HG02981 (cell line): ENCODE results near the gene ZMYM5.
"Not testable (repeated sequence)": the region's sequence is repeated elsewhere in the genome, so short reads cannot be mapped to it uniquely, and the experiment has no call there.

ENCODE experiments used
- ATAC-seq: cut with Tn5 transposase; IDR thresholded peaks from one replicate; pipeline ENCODE4 v1.9.1; 2021; ENCODE audit warnings: mild to moderate bottlenecking, moderate library complexity; ENCODE audit not compliant: unreplicated experiment

The ZMYM5 gene

GRCh38 chr13:19863323-19864023 is at the start of gene ZMYM5:
Gene ZMYM5, minus strand, starts transcription at chr13:19863649. Its CDS starts 11,469 bp downstream, at chr13:19852180.
- peak; percentile 86 for ATAC-seq

GRCh38 chr13:19910336-19911072 is 47.1 kb upstream of the ZMYM5 start:
- ATAC-seq: no peak

DNA sequence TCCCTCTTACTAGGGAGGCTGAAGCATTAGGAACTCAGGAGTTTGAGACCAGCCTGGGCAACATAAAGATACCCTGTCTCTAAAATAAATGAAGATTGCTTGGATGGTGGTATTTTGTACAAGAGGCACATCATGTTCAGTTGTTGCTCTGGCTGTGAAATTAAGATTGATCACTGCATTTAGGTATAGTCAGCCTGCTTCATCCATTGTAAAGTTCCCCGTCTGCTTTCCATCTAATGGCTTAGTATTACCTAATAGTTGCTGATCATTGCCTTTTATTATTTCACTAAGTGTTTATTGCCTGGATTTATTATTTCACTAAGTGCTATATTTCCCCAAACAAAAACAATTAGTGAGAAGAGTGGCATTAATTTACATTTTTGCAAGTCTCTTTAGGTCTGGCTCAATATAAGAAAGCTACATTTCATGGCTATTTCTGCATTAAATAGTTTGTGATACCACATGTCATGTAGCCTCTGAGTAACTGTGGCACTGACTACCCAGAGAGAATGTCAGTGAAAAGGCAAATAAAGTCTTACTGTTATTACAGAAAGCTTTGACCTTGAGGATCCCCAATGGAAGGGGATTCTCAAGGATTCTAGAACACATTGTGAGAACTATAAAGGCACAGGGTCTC is 45.0 kb upstream of the ZMYM5 start:
- no peak for ATAC-seq

DNA sequence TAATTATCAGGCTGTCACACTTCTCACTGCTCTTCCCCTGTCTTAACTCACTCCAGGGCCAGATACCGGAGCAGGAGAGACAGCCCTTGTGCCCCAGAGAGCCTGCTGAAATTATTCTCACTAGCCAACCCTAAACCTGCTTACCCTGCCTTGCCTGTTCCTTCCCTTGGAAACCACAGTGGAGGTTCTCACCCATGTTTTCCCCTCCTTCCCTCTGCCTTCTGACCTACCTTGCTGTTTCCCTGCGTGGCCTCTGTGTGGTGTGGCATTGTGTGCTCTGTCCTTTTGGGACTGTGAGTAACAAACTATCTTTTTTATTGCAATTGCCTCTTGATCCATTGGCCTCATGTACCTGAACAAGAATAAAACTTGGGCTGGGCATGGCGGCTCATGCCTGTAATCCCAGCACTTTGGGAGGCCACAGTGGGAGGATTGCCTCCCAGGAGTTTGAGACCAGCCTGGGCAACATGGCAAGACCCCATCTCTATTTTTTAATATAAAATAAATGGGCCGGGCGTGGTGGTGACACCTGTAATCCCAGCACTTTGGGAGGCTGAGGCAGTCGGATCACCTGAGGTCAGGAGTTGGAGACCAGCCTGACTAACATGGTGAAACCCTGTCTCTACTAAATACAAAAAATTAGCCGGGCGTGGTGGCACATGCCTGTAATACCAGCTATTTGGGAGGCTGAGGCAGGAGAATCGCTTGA is 42.2 kb upstream of the ZMYM5 start:
- ATAC-seq: not testable (repeated sequence)

DNA sequence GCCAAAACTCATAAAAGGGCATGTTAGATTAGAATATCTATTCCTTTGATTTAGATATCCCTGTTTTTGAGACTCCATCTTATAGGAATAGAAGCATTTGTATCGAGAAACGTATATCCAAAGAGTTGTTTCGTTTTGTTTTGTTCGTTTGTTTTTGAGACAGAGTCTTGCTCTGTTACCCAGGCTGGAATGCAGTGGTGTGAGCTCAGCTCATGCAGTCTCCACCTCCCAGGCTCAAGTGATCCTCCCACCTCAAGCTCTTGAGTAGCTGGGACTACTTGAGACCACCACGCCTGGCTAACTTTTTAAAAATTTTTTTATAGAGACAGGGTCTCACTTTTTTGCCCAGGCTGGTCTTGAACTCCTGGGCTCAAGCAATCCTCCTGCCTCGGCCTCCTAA is 26.6 kb upstream of the ZMYM5 start:
- no peak for ATAC-seq

DNA sequence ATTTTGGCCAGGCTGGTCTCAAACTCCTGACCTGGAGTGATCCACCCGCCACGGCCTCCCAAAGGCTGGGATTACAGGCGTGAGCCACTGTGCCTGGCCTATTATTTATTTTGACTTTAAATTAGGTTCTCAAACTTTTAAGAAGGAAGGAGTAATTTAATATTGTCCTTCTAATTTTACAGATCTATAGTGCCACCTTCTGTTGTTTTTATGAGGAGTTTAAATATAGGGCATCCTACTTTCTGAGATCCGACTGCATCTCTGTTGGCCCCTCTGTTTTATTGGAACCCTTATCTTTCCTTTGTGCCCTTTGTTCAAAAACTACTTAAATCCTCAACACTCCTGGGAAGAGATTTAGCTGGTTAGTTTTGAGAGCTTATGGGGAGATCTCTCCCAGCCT is 25.4 kb upstream of the ZMYM5 start:
- no peak for ATAC-seq

DNA sequence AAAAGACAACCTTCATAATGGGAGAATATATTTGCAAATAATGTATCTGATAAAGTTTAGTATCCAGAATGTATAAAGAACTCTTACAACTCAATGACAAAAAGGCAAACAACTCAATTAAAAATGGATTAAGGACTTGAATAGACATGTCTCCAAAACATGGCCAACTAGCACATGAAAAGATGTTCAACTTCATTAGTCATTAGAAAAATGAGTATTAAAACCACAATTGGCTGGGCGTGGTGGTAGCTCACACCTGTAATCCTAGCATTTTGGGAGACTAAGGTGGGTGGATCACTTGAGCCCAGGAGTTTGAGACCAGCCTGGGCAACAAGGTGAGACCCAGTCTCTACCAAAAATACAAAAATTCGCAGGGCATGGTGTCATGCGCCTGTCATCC is 18.8 kb upstream of the ZMYM5 start:
- no peak for ATAC-seq

GRCh38 chr13:19881641-19882040 is 18.2 kb upstream of the ZMYM5 start:
- ATAC-seq: no peak

DNA sequence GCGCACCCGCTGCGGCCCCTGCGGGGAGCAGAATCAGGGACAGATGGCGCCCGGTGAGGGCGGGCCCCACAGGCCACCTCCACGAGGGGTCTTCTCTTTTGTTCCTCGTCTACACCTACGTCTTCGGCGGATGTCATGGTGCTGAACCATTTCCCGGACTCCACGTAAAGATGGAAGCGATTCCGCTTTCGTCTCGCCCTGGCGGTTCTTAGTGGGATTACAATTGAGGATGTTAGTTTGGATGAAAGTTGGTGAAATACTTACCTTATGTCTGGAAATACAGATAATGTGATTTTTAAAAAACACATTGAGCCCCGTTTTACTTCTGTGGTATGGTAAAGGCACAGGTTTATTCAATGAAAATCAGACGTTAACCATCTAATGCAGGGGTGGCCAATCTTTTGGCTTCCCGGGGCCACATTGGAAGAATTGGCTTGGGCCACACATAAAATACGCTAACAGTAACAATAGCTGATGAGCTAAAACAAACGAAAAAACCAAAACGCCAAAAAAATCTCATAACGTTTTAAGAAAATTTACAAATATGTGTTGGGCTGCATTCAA is 1.4 kb upstream of the ZMYM5 start:
- ATAC-seq: peak; percentile 1

GRCh38 chr13:19864024-19864745 is 736 bp upstream of the ZMYM5 start:
- ATAC-seq: peak; percentile 29

DNA sequence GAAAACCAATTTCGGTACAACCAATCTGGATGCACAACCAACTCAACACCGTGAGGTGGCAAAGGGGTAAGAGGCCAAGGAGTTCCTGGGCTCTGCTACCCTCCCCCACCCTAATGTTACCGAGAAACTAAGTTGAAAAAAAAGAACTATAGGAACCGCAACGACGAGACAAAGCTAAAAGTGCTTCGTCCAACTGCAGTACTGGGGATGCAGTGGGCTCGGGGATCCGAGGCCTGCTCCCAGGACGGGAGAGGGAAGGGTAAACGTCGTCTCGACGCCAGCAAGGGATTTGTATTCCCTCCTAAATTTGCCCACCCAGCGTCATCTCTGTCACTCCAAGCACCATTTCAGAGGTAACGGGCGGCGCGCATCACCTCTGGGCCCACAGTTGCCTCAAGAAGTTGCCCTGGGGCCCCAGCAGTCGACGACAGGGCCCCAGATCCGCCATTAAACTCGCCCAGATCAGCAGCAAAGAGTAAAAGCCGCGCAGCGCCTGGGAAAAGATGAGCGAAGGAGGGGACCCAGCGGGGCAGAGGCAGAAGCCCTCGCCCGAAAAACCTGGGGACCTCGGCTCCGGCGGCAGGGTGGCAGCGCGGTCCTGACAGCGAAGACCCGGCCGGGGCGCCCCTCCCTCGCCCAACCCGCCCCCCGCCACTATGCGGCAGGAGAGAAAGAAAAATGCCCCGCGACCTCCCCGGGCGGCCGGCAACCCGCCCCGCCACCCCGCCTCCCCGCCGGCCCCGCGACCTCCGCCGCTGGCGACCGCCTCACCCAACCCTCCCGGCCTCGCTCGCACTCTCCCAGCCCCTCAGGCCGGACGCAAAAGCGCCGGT is 752 bp downstream of the ZMYM5 start:
- peak; percentile 1 for ATAC-seq

DNA sequence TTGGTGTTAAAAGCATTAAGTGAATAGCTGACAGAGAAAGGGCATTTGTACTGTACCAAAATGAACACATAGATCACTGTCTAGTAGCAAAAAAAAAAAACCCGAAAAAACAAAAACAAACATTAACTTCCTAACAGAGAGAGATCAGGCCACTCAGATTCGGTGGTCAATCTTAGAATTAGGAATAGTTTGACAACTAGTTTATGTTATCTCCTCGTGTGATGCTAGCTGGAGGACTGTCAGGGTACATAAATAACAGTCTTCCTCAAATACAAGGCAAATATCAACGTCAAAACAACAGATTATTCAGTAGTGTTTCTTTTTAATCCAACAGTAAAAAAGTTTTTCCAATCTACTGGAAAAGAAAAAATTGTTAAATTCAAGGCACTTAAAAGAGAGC is 1.7 kb downstream of the ZMYM5 start:
- ATAC-seq: no peak

DNA sequence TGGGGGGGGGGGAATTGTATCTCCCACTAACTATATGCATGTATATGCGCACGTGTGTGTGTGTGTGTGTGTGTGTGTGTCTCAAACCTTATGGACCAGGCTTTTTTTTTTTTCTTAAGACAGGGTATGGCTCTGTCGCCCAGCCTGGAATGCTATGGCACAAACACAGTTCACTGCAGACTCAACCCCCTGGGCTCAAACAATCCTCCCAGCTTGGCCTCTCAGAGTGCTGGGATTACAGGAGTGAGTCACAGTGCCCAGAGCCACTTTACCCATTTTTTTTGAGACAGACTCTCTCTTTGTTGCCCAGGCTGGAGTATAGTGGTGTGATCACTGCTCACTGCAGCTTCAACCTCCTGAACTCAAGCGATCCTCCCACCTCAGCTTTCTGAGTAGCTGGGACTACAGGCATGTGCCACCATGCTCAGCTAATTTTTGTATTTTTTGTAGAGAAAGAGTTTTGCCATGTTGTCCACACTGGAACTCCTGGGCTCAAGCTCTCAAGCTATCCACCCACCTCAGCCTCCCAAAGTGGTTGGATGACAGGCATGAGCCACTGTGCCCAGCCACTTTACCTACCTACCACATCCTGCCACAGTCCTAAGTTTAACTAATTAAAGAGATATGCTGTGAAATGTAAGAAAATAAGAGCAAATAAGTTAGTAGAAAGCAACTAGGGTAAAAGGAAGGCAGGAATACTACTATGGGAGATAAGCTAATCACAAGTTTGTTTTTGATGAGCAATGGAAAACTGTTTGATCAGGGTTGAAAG is 2.4 kb downstream of the ZMYM5 start:
- no peak for ATAC-seq

GRCh38 chr13:19857637-19858036 is 5.8 kb downstream of the ZMYM5 start:
- ATAC-seq: not testable (repeated sequence)

DNA sequence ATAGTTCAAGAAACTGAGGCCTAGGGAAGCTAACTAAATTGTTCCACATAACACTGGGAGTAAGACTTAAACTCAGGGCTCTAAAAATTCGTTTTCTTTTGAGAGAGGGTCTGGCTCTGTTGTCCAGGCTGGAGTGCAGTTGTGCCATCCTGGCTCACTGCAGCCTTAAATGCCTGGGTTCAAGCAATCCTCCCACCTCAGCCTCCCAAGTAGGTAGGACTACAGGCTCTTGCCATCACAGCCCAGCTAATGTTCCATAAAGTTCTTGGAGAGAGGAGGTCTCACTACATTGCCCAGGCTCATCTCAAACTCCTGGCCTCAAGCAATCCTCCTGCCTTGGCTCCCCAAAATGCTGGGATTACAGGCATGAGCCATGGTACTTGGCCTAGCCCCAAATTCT is 10.7 kb downstream of the ZMYM5 start:
- ATAC-seq: no peak

GRCh38 chr13:19845758-19846157 is 17.7 kb downstream of the ZMYM5 start:
- no peak for ATAC-seq

DNA sequence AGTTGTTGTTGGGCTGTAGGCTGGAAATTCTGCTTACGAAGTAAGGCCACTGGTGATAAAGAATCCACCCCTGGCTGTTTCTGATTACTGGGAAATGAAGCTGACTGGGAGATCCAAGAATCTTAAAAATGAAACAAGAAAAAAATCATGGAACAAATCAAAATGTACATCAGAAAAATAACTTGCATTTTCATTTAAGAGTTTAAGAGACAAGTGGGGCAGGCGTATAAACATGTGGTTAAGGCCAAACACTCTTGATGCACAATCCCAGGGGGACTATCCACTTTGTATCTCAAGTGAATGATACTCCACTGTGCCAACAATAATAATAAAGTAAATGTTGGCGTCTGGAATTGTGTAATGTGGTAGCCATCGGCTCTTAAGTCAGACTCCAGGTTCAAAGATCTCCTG is 24.6 kb downstream of the ZMYM5 start:
- ATAC-seq: no peak

DNA sequence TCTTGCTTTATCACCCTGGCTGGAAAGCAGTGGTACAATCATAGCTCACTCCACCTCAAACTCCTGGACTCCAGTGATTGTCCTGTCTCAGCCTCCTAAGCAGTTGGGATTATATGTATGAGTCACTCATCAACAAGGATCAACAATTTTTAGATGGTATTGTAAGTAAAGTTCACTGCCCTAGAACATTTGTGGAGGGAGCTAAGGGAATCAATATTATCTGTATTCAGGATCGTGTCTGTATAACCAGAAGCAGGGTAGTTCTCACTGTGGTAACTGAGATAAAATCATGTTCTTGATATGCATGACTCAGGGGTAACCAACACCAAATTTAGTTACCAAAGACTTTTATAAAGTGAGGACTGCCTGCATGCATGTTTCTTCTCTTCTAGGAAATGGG is 27.0 kb downstream of the ZMYM5 start:
- no peak for ATAC-seq

DNA sequence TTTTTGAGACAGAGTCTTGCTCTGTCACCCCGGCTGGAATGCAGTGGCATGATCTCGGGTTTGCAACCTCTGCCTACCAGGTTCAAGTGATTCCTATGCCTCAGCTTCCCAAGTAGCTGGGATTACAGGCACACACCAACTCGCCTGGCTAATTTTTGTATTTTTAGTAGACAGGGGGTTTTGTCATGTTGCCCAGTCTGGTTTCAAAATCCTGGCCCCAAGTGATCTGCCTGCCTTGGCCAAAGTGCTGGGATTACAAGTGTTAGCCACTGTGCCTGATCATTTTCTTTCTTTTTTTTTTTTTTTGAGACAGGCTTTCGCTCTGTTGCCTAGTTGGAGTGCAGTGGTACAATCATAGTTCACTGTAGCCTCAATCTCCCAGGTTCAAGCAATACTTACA is 28.7 kb downstream of the ZMYM5 start:
- no peak for ATAC-seq
